ENCODE data around the gene TPPP2. TPM values are rescaled to one million over a fixed set of nuclear protein-coding genes. Genes with fewer than 3 reads are reported as not detected.
"Not testable (repeated sequence)": the region's sequence is repeated elsewhere in the genome, so short reads cannot be mapped to it uniquely, and the experiment has no call there.

TPPP2 gene
- total RNA-seq = not detected in 2 replicates

- H3K27me3 ChIP-seq (ENCODE audit: control insufficient read depth, insufficient read depth, low read length) = peaks cover 16% of the 10 kb centered on the region
- H3K36me3 ChIP-seq (ENCODE audit: control insufficient read depth, insufficient read depth, low read length) = no peaks in the 10 kb centered on the region
- no peak for DNase-seq (ENCODE audit: low read depth)
- TF ChIP-seq CTCF (IDR thresholded peaks at IDR 0.05; ENCODE audit: insufficient read depth, low read length, poor library complexity, severe bottlenecking) = no peak
- no peak within 1 kb of the TSS for H3K4me3 ChIP-seq (ENCODE audit: low read depth, low read length)
Observed at GRCh38 chr14:21029917-21030316, at the start of gene TPPP2. Gene TPPP2 (plus strand): TSS chr14:21030217. CDS start chr14:21030582, 365 bp downstream.

GRCh38 chr14:20980906-20981305 is 49.1 kb upstream of the TPPP2 start:
- TF ChIP-seq CTCF (IDR thresholded peaks at IDR 0.05; ENCODE audit: insufficient read depth, low read length, poor library complexity, severe bottlenecking) = no peak
- Histone ChIP-seq H3K4me3 (ENCODE audit: low read depth, low read length) (no peak overlapping the region), H3K27me3 (ENCODE audit: control insufficient read depth, insufficient read depth, low read length) (no peaks in the 10 kb centered on the region), H3K36me3 (ENCODE audit: control insufficient read depth, insufficient read depth, low read length) (no peaks in the 10 kb centered on the region)
- no peak for DNase-seq (ENCODE audit: low read depth)

GRCh38 chr14:20982646-20983369 is 47.2 kb upstream of the TPPP2 start:
- Histone ChIP-seq H3K36me3 (ENCODE audit: control insufficient read depth, insufficient read depth, low read length) (no peaks in the 10 kb centered on the region), H3K4me3 (ENCODE audit: low read depth, low read length) (no peak overlapping the region), H3K27me3 (ENCODE audit: control insufficient read depth, insufficient read depth, low read length) (no peaks in the 10 kb centered on the region)
- no peak for TF ChIP-seq CTCF (IDR thresholded peaks at IDR 0.05; ENCODE audit: insufficient read depth, low read length, poor library complexity, severe bottlenecking)
- DNase-seq (ENCODE audit: low read depth) = no peak

- not testable (repeated sequence) for H3K36me3 ChIP-seq (ENCODE audit: control insufficient read depth, insufficient read depth, low read length); DNase-seq (ENCODE audit: low read depth); H3K27me3 ChIP-seq (ENCODE audit: control insufficient read depth, insufficient read depth, low read length); H3K4me3 ChIP-seq (ENCODE audit: low read depth, low read length)
Observed at GRCh38 chr14:20985650-20986049, 44.4 kb upstream of the TPPP2 start.

- TF ChIP-seq CTCF (IDR thresholded peaks at IDR 0.05; ENCODE audit: insufficient read depth, low read length, poor library complexity, severe bottlenecking) = no peak
- H3K36me3 ChIP-seq (ENCODE audit: control insufficient read depth, insufficient read depth, low read length) = peaks cover under 1% of the 10 kb centered on the region
- DNase-seq (ENCODE audit: low read depth) = peak; percentile 92
- no peaks in the 10 kb centered on the region for H3K27me3 ChIP-seq (ENCODE audit: control insufficient read depth, insufficient read depth, low read length)
- H3K4me3 ChIP-seq (ENCODE audit: low read depth, low read length) = no peak overlapping the region
Observed at GRCh38 chr14:20986811-20987210, 43.2 kb upstream of the TPPP2 start.

- H3K27me3 ChIP-seq (ENCODE audit: control insufficient read depth, insufficient read depth, low read length) = no peaks in the 10 kb centered on the region
- no peak for DNase-seq (ENCODE audit: low read depth)
- no peak for TF ChIP-seq CTCF (IDR thresholded peaks at IDR 0.05; ENCODE audit: insufficient read depth, low read length, poor library complexity, severe bottlenecking)
- H3K4me3 ChIP-seq (ENCODE audit: low read depth, low read length) = peak overlapping the region; percentile 11
- peaks cover 3% of the 10 kb centered on the region for H3K36me3 ChIP-seq (ENCODE audit: control insufficient read depth, insufficient read depth, low read length)
Observed at GRCh38 chr14:20988717-20989470, 41.1 kb upstream of the TPPP2 start.
